ENCODE data around the gene PLEKHD1. TPM values are rescaled to one million over a fixed set of nuclear protein-coding genes. Genes with fewer than 3 reads are reported as not detected.

The PLEKHD1 gene
- total RNA-seq, 1 experiment from 2014 or later, result 0.65 TPM

GRCh38 chr14:69525896-69526295, 41.4 kb downstream of the PLEKHD1 start:
- peaks cover 5% of the 10 kb centered on the region for H3K4me1 ChIP-seq (replicated peaks; ENCODE audit: insufficient read depth)
- POLR2A ChIA-PET (ENCODE audit: unreplicated experiment), result interaction anchor here (0.6 kb wide), 1 partner anchor 85 kb away, joined by 4 read pairs; the partner anchor contains the start of gene SUSD6
- H3K27ac ChIP-seq, result no peak overlapping the region
- BruUV-seq (replicated peaks), result no TSS peak
- H4K20me1 ChIP-seq (ENCODE audit: insufficient read depth), result no peaks in the 10 kb centered on the region
- no peaks in the 10 kb centered on the region for H3K9me3 ChIP-seq (ENCODE audit: insufficient read depth, low read depth)
- H3K79me2 ChIP-seq (ENCODE audit: low read depth), result no peaks in the 10 kb centered on the region
- intact Hi-C loops (cut with micrococcal nuclease; ENCODE audit: unreplicated experiment), result no loop called here
- H3K36me3 ChIP-seq (ENCODE audit: low read depth), result no peaks in the 10 kb centered on the region
- H3K27me3 ChIP-seq (ENCODE audit: insufficient read depth, low read depth), result peaks cover 22% of the 10 kb centered on the region; the same call in 1 of the 2 replicates
- no peaks in the 10 kb centered on the region for H3F3A ChIP-seq (ENCODE audit: insufficient read depth, low read depth)
- CTCF ChIA-PET, result no interaction called here
- no peak overlapping the region for H2AFZ ChIP-seq
- DNase-seq, result no peak
- H3K4me3 ChIP-seq, result no peak overlapping the region
- no peak overlapping the region for H3K4me2 ChIP-seq
- TF ChIP-seq CTCF (conservative IDR thresholded peaks at IDR 0.05) (no peak), EZH2 (IDR thresholded peaks at IDR 0.05; ENCODE audit: low read depth) (no peak)
- no peaks in the 10 kb centered on the region for H3K9me2 ChIP-seq (ENCODE audit: insufficient read depth)

GRCh38 chr14:69527635-69528034, 43.1 kb downstream of the PLEKHD1 start:
- no peak overlapping the region for H2AFZ ChIP-seq
- H4K20me1 ChIP-seq (ENCODE audit: insufficient read depth), result no peaks in the 10 kb centered on the region
- H3K4me3 ChIP-seq, result no peak overlapping the region
- H3K9me3 ChIP-seq (ENCODE audit: insufficient read depth, low read depth), result no peaks in the 10 kb centered on the region
- peaks cover 13% of the 10 kb centered on the region for H3F3A ChIP-seq (ENCODE audit: insufficient read depth, low read depth)
- no peak for TF ChIP-seq EZH2 (IDR thresholded peaks at IDR 0.05; ENCODE audit: low read depth)
- TF ChIP-seq CTCF (conservative IDR thresholded peaks at IDR 0.05), result no peak
- H3K79me2 ChIP-seq (ENCODE audit: low read depth), result no peaks in the 10 kb centered on the region
- DNase-seq, result no peak
- CTCF ChIA-PET, result no interaction called here
- no peak overlapping the region for H3K27ac ChIP-seq
- intact Hi-C loops (cut with micrococcal nuclease; ENCODE audit: unreplicated experiment), result no loop called here
- POLR2A ChIA-PET (ENCODE audit: unreplicated experiment), result no interaction called here
- H3K4me1 ChIP-seq (replicated peaks; ENCODE audit: insufficient read depth), result peaks cover 23% of the 10 kb centered on the region
- H3K27me3 ChIP-seq (ENCODE audit: insufficient read depth, low read depth), result peaks cover 22% of the 10 kb centered on the region; the same call in 1 of the 2 replicates
- no TSS peak for BruUV-seq (replicated peaks)
- no peaks in the 10 kb centered on the region for H3K36me3 ChIP-seq (ENCODE audit: low read depth)
- H3K9me2 ChIP-seq (ENCODE audit: insufficient read depth), result no peaks in the 10 kb centered on the region
- H3K4me2 ChIP-seq, result no peak overlapping the region

GRCh38 chr14:69528143-69528542, 43.6 kb downstream of the PLEKHD1 start:
- no peak for TF ChIP-seq CTCF (conservative IDR thresholded peaks at IDR 0.05)
- no peak for TF ChIP-seq EZH2 (IDR thresholded peaks at IDR 0.05; ENCODE audit: low read depth)
- Histone ChIP-seq H3K27ac (no peak overlapping the region), H3K4me1 (replicated peaks; ENCODE audit: insufficient read depth) (peaks cover 28% of the 10 kb centered on the region), H2AFZ (no peak overlapping the region), H4K20me1 (ENCODE audit: insufficient read depth) (no peaks in the 10 kb centered on the region), H3K79me2 (ENCODE audit: low read depth) (no peaks in the 10 kb centered on the region), H3K4me2 (no peak overlapping the region), H3F3A (ENCODE audit: insufficient read depth, low read depth) (peaks cover 18% of the 10 kb centered on the region), H3K36me3 (ENCODE audit: low read depth) (no peaks in the 10 kb centered on the region), H3K27me3 (ENCODE audit: insufficient read depth, low read depth) (peaks cover 22% of the 10 kb centered on the region; the same call in 1 of the 2 replicates), H3K9me3 (ENCODE audit: insufficient read depth, low read depth) (no peaks in the 10 kb centered on the region), H3K4me3 (no peak overlapping the region), H3K9me2 (ENCODE audit: insufficient read depth) (no peaks in the 10 kb centered on the region)
- DNase-seq, result no peak
- POLR2A ChIA-PET (ENCODE audit: unreplicated experiment), result no interaction called here
- intact Hi-C loops (cut with micrococcal nuclease; ENCODE audit: unreplicated experiment), result no loop called here
- CTCF ChIA-PET, result no interaction called here
- BruUV-seq (replicated peaks), result no TSS peak

All from PC-9 (cell line).